A204.1 (cell line): ENCODE results near the gene RCSD1.
A peak's percentile ranks its signal among the peaks of the same experiment; 100 is the strongest.
"Not testable (repeated sequence)": the region's sequence is repeated elsewhere in the genome, so short reads cannot be mapped to it uniquely, and the experiment has no call there.

Experiments used
- FAIRE-seq: peaks from 2 replicates; lab custom pipeline; 2012; peaks lifted over from hg19 to GRCh38; lab: Jason Lieb, UNC

RCSD1 gene

GRCh38 chr1:167629681-167630567 is at the start of gene RCSD1:
Gene RCSD1, plus strand, starts transcription at chr1:167630232. Its CDS starts 192 bp downstream, at chr1:167630424.
- FAIRE-seq, result no peak

DNA sequence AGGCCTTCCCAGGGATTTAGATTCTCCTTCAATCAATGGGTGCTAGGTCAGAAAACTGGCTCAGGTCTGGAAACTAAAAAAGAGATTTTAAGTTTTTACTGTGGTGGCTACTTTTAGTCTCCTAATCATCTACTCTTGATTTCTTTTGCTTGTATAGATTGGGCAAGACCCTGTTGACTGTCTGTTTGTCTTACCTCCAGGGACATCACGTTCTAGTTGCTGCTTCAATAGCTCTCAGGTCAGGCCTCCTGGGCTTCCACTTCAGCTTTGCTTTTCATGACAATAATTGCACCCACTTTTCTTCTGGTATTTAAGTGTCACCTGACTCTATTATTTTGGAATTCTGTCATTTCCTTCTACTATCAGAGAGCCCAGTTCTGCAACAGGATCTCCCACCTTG is 48.0 kb upstream of the RCSD1 start:
- FAIRE-seq, result no peak

- FAIRE-seq, result no peak
Observed at GRCh38 chr1:167582722-167583121, 47.3 kb upstream of the RCSD1 start.

DNA sequence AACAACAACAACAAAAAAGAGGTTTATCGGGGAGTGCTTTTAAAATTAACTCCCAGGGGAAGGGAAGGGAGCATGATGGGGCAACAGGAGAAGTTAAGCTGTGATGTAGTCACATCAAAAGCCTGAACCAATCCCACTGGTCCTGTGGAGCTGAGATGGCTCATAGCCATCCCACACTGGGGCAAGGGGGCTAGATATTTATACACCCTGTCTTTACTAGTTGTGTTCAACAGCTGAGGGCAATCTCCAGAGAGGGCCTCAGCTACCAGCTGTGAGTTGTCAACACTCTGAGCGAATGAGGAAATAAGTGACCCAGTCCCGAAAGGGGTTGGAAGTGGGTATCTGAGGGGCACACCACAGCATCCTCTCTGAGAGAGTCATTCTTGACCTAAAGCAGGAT is 45.5 kb upstream of the RCSD1 start:
- FAIRE-seq, result no peak

- FAIRE-seq, result no peak
Observed at GRCh38 chr1:167587342-167587741, 42.7 kb upstream of the RCSD1 start.

GRCh38 chr1:167587872-167588271 is 42.2 kb upstream of the RCSD1 start:
- no peak for FAIRE-seq

GRCh38 chr1:167588361-167588760 is 41.7 kb upstream of the RCSD1 start:
- FAIRE-seq, result no peak

DNA sequence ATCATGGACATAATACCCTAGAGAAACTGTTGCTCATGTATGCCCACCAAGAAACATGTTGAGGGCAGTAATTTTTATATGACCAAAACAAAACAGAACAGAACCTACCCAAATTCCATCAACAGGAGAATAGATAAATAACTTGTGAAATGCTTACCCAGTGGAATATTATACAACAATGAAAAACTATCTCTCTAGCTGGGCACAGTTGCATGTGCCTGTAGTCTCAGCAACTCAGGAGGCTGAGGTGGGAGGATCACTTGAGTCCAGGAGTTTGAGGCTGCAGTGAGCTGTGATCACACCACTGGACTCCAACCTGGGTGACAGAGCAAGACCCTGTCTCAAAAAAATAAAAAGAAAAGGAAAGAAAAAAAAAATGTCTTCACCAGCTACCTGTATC is 37.6 kb upstream of the RCSD1 start:
- no peak for FAIRE-seq

DNA sequence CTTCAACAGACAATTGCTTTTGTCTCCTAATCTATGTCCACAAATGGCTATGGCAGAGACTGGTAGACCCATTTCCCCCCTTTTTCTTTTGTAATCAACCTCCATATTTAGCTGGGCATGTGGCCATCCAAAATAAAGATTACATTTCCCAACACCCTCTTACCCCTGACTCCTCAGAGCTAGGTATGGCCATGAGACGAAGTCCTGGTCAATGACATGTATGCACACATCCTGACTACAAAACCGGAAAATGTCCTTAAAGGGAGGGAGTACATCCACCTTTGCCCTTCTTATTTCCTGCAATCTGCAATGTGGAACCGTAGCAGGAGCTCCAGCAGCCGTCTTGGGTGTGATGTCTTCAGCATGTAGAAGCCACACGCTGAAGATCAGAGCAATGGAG is 36.2 kb upstream of the RCSD1 start:
- no peak for FAIRE-seq

DNA sequence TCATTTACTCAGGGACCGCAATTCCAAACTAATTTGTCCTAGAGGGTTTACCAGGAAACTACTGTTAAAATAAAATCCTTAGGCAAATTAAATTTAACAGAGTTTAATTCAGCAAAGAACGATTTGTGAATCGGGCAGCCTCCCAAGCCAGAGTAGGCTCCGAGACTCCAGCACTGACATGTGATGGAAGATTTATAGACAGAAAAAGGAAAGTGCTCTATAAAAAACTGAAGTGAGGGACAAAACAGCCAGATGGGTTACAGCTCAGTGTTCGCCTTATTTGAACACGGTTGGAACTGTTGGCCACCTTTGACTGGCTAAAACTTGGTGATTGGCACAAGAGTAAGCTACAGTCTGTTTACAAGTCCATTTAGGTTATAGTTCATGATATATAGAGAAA is 35.2 kb upstream of the RCSD1 start:
- FAIRE-seq, result no peak

DNA sequence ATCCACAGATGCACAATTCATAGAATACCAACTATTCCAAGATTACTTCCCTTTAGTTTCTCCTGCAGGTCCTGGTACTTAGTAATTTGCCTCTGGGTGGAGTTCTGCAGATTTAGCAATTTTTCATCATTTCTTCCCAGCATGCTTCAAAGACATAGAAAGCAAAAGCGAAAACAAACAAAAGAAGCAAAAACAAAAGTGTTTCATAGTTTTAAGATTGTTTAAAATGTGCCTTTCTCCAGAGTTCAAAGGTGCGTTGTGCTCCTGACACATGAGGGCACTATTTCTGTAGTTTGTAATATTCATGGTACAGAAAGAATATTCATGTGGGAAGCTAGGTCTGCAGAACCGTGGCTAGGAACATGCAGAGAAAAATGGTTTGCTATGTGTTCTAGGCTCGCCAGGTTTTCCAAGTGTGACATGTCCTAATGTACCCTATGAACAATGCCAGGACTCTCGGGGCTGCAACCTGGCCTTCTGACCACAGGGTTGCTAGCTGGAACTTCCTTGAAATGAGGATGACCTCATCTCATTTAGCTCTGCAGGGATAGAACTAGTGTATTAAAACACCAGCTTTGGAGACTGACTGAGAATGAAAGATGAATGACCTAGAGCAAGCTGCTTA is 30.0 kb upstream of the RCSD1 start:
- peak; percentile 69 for FAIRE-seq

GRCh38 chr1:167601442-167602383 is 28.3 kb upstream of the RCSD1 start:
- no peak for FAIRE-seq

- no peak for FAIRE-seq
Observed at GRCh38 chr1:167602840-167603239, 27.2 kb upstream of the RCSD1 start.

GRCh38 chr1:167605576-167605975 is 24.5 kb upstream of the RCSD1 start:
- no peak for FAIRE-seq

- no peak for FAIRE-seq
Observed at GRCh38 chr1:167611983-167612382, 18.0 kb upstream of the RCSD1 start.

DNA sequence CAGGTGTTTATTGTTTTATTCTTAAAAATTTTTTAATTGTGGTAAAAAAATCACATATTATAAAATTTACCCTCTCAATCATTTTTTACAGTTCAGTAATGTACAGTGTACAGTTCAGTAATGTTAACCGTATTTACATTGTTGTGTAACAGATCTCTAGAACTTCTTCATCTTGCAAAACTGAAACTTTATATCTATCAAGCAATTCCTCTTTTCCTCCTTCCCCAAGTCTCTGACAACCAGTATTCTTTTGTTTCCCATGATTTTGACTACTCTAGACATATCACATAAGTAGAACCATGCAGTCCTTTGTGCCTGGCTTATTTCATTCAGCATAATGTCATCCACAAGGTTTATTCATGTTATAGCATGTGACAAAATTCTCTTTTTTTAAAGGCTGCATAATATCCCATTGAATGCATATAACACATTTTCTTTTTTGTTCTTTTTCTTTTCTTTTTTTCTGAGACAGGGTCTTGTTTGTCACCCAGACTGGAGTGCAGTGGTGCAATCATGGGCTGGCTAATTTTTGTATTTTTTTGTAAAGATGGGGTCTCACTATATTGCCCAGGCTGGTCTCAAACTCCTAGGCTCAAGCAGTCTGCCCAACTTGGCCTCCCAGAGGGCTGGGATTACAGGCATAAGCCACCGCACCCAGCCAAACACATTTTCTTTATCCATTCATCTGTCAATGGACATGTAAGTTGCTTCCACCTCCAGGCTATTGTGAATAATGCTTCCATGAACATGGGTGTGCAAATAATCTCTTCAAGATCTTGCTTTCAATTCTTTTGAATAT is 17.2 kb upstream of the RCSD1 start:
- no peak for FAIRE-seq

- FAIRE-seq, result not testable (repeated sequence)
Observed at GRCh38 chr1:167613984-167614383, 16.0 kb upstream of the RCSD1 start.

DNA sequence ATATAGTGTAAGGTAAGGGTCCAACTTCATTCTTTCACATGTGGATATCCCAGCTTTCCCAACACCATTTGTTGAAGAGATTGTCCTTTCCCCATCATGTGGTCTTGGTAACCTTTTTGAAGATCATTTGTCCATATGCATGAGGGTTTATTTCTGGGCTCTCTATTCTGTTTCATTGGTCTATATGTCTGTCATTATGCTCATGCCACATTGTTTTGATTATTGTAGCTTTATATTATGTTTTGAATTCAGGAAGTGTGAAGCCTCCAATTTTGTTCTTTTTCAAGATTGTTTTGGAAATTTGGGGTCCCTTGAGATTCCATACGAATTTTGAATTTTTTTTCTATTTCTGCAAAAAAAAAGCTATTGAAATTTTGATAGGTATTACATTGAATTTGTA is 15.2 kb upstream of the RCSD1 start:
- FAIRE-seq, result no peak

DNA sequence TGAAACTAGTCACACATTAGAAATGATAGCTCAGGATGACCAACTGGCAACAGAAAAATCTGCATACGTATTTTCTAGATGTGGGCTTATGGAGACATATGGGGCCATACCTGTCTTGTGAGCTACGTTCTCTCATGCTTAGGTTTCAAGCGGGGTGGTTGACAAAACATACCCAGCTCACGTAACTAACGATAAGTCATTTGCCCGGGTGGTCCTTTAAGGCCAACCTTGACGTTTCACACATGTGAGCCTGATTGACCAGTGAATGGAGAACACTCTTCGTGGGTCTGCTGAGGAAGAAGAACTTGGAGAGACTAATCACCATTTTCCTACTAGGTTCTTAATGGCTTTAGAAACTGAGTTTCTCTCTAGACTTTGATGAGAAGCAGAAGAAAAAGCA is 13.5 kb upstream of the RCSD1 start:
- no peak for FAIRE-seq

GRCh38 chr1:167617153-167618147 is 12.6 kb upstream of the RCSD1 start:
- no peak for FAIRE-seq

DNA sequence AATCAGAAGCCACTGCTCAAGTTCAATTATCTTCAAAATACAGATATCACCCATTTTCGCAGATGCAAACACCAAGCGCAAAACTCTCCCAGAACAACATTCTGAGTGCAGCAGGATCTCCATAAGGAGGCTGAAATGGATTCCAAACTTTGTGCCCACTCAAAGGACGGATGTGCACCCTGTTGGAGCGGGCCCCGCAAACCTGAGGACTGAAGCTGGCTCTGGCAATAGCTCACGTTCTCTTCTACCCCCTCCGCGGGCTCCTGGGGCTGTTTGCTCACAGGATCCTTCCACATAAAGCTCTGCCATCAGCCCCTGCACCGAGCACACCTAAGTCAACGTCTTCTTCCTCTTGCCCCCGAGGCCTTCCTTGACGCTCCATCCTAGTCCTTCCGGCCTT is 11.7 kb upstream of the RCSD1 start:
- no peak for FAIRE-seq
